H1 (cell line): Measurements from ENCODE around the gene ZNF814. TPM values are rescaled to one million over a fixed set of nuclear protein-coding genes. Genes with fewer than 3 reads are reported as not detected.
"Not testable (repeated sequence)": the region's sequence is repeated elsewhere in the genome, so short reads cannot be mapped to it uniquely, and the experiment has no call there.

ENCODE experiments used
- CTCF ChIA-PET: fragments of 300-600 bp; sonication (Branson Sonifier 250); formaldehyde crosslinking; loops from one replicate; lab custom pipeline; 2021; ENCODE audit not compliant: partially characterized antibody; lab: Charles Lee
- POLR2A ChIA-PET: fragments of 300-600 bp; sonication (Branson Sonifier 250); formaldehyde crosslinking; loops from one replicate; lab custom pipeline; 2021; ENCODE audit warnings: inconsistent platforms; ENCODE audit not compliant: partially characterized antibody; lab: Charles Lee
- DNase-seq, 2 experiments: peaks; one replicate each; pipeline versions ENCODE4 v3.0.0 to v3.0.0-alpha.2; 2010 to 2022; ENCODE audit warnings: low spot score in 2 of 2, low read depth in 1 of 2, mixed read lengths in 1 of 2
- FAIRE-seq: peaks from 2 replicates; lab custom pipeline; 2011; peaks lifted over from hg19 to GRCh38; lab: Jason Lieb, UNC
- H2AFZ ChIP-seq: 2 replicates; pipeline ENCODE4 v1.8.1; 2012; ENCODE audit warnings: low read length, inconsistent platforms
- H2AK5ac ChIP-seq: 2 replicates; pipeline ENCODE4 v1.6.1; 2013; ENCODE audit warnings: low read depth, low read length
- H2BK120ac ChIP-seq: replicated peaks from 2 replicates; pipeline ENCODE3; 2013; ENCODE audit warnings: low read depth, low read length, inconsistent platforms
- H2BK12ac ChIP-seq: 2 replicates; pipeline ENCODE4 v1.6.1; 2013; ENCODE audit warnings: low read depth, low read length
- H2BK15ac ChIP-seq: 2 replicates; pipeline ENCODE4 v1.6.1; 2013; ENCODE audit warnings: low read length
- H2BK20ac ChIP-seq: 2 replicates; pipeline ENCODE4 v1.6.1; 2013; ENCODE audit warnings: low read length
- H2BK5ac ChIP-seq: 2 replicates; pipeline ENCODE4 v1.6.1; 2013; ENCODE audit warnings: low read depth, low read length
- H3K14ac ChIP-seq: 2 replicates; pipeline ENCODE4 v1.6.1; 2013; ENCODE audit warnings: inconsistent platforms; ENCODE audit not compliant: insufficient read length
- H3K18ac ChIP-seq: 2 replicates; pipeline ENCODE4 v1.6.1; 2013; ENCODE audit warnings: low read length; ENCODE audit errors: extremely low read depth
- H3K23ac ChIP-seq: 2 replicates; pipeline ENCODE4 v1.6.1; 2013; ENCODE audit warnings: inconsistent platforms; ENCODE audit not compliant: insufficient read length
- H3K23me2 ChIP-seq: 2 replicates; pipeline ENCODE4 v1.6.1; 2013; ENCODE audit warnings: low read depth, low read length
- H3K27ac ChIP-seq: 2 replicates; pipeline ENCODE4 v1.6.1; 2011; ENCODE audit warnings: low read depth, low read length, inconsistent platforms
- H3K27me3 ChIP-seq, 4 experiments: replicated peaks in 1 of 4; 1 replicate in 1 of 4; 2 replicates in 3 of 4; pipeline versions ENCODE4 v1.6.1 to v1.8.1; 2011 to 2013; ENCODE audit warnings: low read length in 3 of 4, mild to moderate bottlenecking in 3 of 4, inconsistent platforms in 2 of 4, mixed read lengths in 2 of 4, moderate library complexity in 1 of 4; ENCODE audit not compliant: control insufficient read depth in 3 of 4, insufficient read depth in 3 of 4; ENCODE audit errors: extremely low read depth in 1 of 4
- H3K36me3 ChIP-seq, 4 experiments: 2 replicates each; pipeline versions ENCODE4 v1.6.1 to v1.8.1; 2011 to 2013; ENCODE audit warnings: mild to moderate bottlenecking in 4 of 4, low read length in 3 of 4, moderate library complexity in 2 of 4, control low read depth in 1 of 4, inconsistent platforms in 1 of 4; ENCODE audit not compliant: insufficient read depth in 4 of 4, control insufficient read depth in 2 of 4
- H3K4ac ChIP-seq: replicated peaks from 2 replicates; pipeline ENCODE3; 2013; ENCODE audit warnings: low read length, low read depth, mixed read lengths, inconsistent platforms; ENCODE audit not compliant: insufficient read length
- H3K4me1 ChIP-seq, 4 experiments: replicated peaks in 1 of 4; 1 replicate in 1 of 4; 2 replicates in 3 of 4; pipeline versions ENCODE4 v1.6.1 to v1.8.1; 2011 to 2013; ENCODE audit warnings: low read length in 3 of 4, inconsistent platforms in 2 of 4, mixed read lengths in 1 of 4; ENCODE audit not compliant: insufficient read depth in 4 of 4, control insufficient read depth in 3 of 4
- H3K4me2 ChIP-seq, 2 experiments: 2 replicates each; pipeline versions ENCODE4 v1.6.1 to v1.8.1; 2011 to 2013; ENCODE audit warnings: low read depth in 2 of 2, low read length in 2 of 2, control low read depth in 1 of 2, inconsistent platforms in 1 of 2, mild to moderate bottlenecking in 1 of 2; ENCODE audit not compliant: insufficient read depth in 1 of 2
- H3K4me3 ChIP-seq, 4 experiments: fragments of 200-600, 300-600 bp in 1 of 4; sonication (generic), shearing (Covaris generic), sonication (Bioruptor Twin) in 1 of 4; 2 replicates each; pipeline versions ENCODE4 v1.5.1 to v1.8.1; 2011 to 2016; ENCODE audit warnings: low read length in 4 of 4, low read depth in 3 of 4, control low read depth in 2 of 4, inconsistent platforms in 2 of 4, mild to moderate bottlenecking in 2 of 4, mixed read lengths in 1 of 4, moderate library complexity in 1 of 4; ENCODE audit not compliant: insufficient read depth in 2 of 4; ENCODE audit errors: extremely low read depth in 1 of 4
- H3K56ac ChIP-seq: replicated peaks from 2 replicates; pipeline ENCODE3; 2013; ENCODE audit warnings: low read depth, mild to moderate bottlenecking, mixed read lengths, low read length, inconsistent platforms; ENCODE audit not compliant: insufficient read length
- H3K79me1 ChIP-seq: 2 replicates; pipeline ENCODE4 v1.6.1; 2013; ENCODE audit warnings: low read depth, low read length, control low read depth
- H3K79me2 ChIP-seq, 2 experiments: 2 replicates each; pipeline versions ENCODE4 v1.6.1 to v1.8.1; 2012 to 2013; ENCODE audit warnings: low read length in 2 of 2, mild to moderate bottlenecking in 2 of 2, inconsistent platforms in 1 of 2; ENCODE audit not compliant: insufficient read depth in 2 of 2, control insufficient read depth in 1 of 2
- H3K9ac ChIP-seq, 4 experiments: replicated peaks in 1 of 4; 1 replicate in 1 of 4; 2 replicates in 3 of 4; pipeline versions ENCODE4 v1.6.1 to v1.8.1; 2011 to 2013; ENCODE audit warnings: low read depth in 3 of 4, low read length in 3 of 4, control low read depth in 2 of 4, mild to moderate bottlenecking in 2 of 4, moderate library complexity in 2 of 4, inconsistent platforms in 1 of 4; ENCODE audit errors: extremely low read depth in 1 of 4
- H3K9me3 ChIP-seq, 2 experiments: 2 replicates each; pipeline versions ENCODE4 v1.6.1 to v1.8.1; 2012 to 2013; ENCODE audit warnings: mild to moderate bottlenecking in 2 of 2, moderate library complexity in 2 of 2, control low read depth in 1 of 2, inconsistent platforms in 1 of 2, low read depth in 1 of 2, low read length in 1 of 2, mixed read lengths in 1 of 2; ENCODE audit not compliant: insufficient read depth in 2 of 2
- H4K20me1 ChIP-seq, 2 experiments: replicated peaks in 1 of 2; 2 replicates each; pipeline versions ENCODE3 to v1.8.1; 2011 to 2013; ENCODE audit warnings: inconsistent platforms in 2 of 2, low read length in 2 of 2, mild to moderate bottlenecking in 1 of 2; ENCODE audit not compliant: insufficient read depth in 2 of 2, control insufficient read depth in 1 of 2
- H4K5ac ChIP-seq: 2 replicates; pipeline ENCODE4 v1.6.1; 2013; ENCODE audit warnings: low read length, low read depth, mixed read lengths, inconsistent platforms; ENCODE audit not compliant: insufficient read length
- H4K8ac ChIP-seq: 2 replicates; pipeline ENCODE4 v1.8.0; 2013; ENCODE audit warnings: mild to moderate bottlenecking, moderate library complexity, low read length, inconsistent platforms; ENCODE audit not compliant: insufficient read depth; ENCODE audit errors: extremely low read depth
- H4K91ac ChIP-seq: replicated peaks from 2 replicates; pipeline ENCODE3; 2013; ENCODE audit warnings: low read length, mixed read lengths, inconsistent platforms; ENCODE audit not compliant: insufficient read length
- WGBS, 2 experiments: shearing (Covaris generic) in 1 of 2; methylation state at CpG; one replicate each; pipeline versions ENCODE4 v1.1.6 to v1.1.7; 2013 to 2015; ENCODE audit warnings: low lambda C conversion rate in 2 of 2, mixed read lengths in 2 of 2, inconsistent platforms in 1 of 2, low coverage in 1 of 2, missing lambda C conversion rate in 1 of 2; ENCODE audit not compliant: insufficient replicate concordance in 2 of 2, insufficient coverage in 1 of 2, insufficient read length in 1 of 2; ENCODE audit errors: extremely low coverage in 1 of 2, missing lambda C conversion rate in 1 of 2; 5-methylcytosine and 5-hydroxymethylcytosine counted together
- polyA plus RNA-seq, 7 experiments: library from polyadenylated mRNA; depleted of rRNA in 3 of 7; stranded (reverse) in 5 of 7; unstranded in 2 of 7; fragments of >200 nt in 5 of 7; fragments of 200-250 nt in 2 of 7; gene quantifications; 1 replicate in 5 of 7; 2 replicates in 1 of 7; 4 replicates in 1 of 7; pipeline versions ENCODE4 v1.2.1 to v1.2.3, GENCODE V29; 2011 to 2013; ENCODE audit warnings: missing spikeins in 2 of 7, mixed read lengths in 2 of 7
- total RNA-seq: library from RNA; stranded (reverse); fragmentation: NEBNext Ultra II Directional; extraction: Animal tissue kit (Norgen Biotek cat#: 25700); gene quantifications from 2 replicates; pipeline ENCODE4 v1.2.1, GENCODE V29; 2021

ZNF814 gene
- total and polyA plus RNA-seq, 2 of the 8 experiments (the other 6 are each of a cell fraction or from before 2014, with no cell fraction given): 90.9 to 99.6 TPM

DNA sequence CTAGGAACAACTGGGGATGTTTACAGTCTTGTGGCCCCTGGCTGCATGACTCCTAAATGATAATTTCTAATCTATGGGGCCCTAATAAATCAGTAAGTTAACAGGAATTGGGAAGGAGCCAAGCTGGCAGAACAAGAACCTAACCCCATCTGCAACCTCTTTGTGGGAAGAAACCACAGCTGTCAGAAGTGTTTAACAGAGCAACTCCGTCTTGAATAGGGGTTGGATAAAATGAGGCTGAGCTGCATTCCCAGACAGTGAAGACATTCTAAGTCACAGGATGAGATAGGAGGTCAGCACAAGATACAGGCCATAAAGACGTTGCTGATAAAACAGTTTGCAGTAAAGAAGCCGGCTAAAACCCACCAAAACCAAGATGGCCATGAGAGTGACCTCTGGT is 1.9 kb upstream of the ZNF814 start:
- not testable (repeated sequence) for H3K4ac ChIP-seq, H4K91ac ChIP-seq, H4K20me1 ChIP-seq, H3K4me2 ChIP-seq, FAIRE-seq, H3K27me3 ChIP-seq, H2BK12ac ChIP-seq, H4K5ac ChIP-seq, H3K4me1 ChIP-seq, H2AK5ac ChIP-seq, H3K27ac ChIP-seq, H2AFZ ChIP-seq, H3K9me3 ChIP-seq, H3K79me1 ChIP-seq, H3K18ac ChIP-seq, H3K23ac ChIP-seq, H2BK20ac ChIP-seq, H2BK15ac ChIP-seq, H3K56ac ChIP-seq, H2BK5ac ChIP-seq, H4K8ac ChIP-seq, H3K14ac ChIP-seq, H2BK120ac ChIP-seq, H3K4me3 ChIP-seq, H3K23me2 ChIP-seq, DNase-seq, H3K9ac ChIP-seq
- WGBS, 2 experiments: 98% methylated on average over 3 of the region's 3 CpGs; no CpG with 5 or more reads in 1 of the 2 experiments
- H3K36me3 ChIP-seq: peaks cover 0 to 10% (median 2%) of the 10 kb centered on the region in 4 experiments; a peak in 4 of 8 replicates
- POLR2A ChIA-PET: interaction anchor here (1.2 to 11.1 kb wide), 2 partner anchors 13 to 42 kb away, joined by 3 to 103 read pairs; partner anchors contain the start of gene ZNF587
- CTCF ChIA-PET: interaction anchor here (1.0 kb wide), 1 partner anchor 10 kb away, joined by 3 read pairs; no protein-coding TSS in a partner anchor
- peaks cover 17 to 31% of the 10 kb centered on the region in 2 experiments for H3K79me2 ChIP-seq
